Nasal cavity respiratory epithelium epithelial cell of viscerocranial mucosa (primary cell): ENCODE measurements around the gene ARSJ. TPM values are rescaled to one million over a fixed set of nuclear protein-coding genes. Genes with fewer than 3 reads are reported as not detected.

Experiments
- total RNA-seq: library from RNA; depleted of rRNA; stranded (reverse); fragments of >200 nt; gene quantifications from 2 replicates; pipeline ENCODE4 v1.2.3, GENCODE V29; 2014

Gene ARSJ
- 22.2 and 31.0 TPM in 2 replicates for total RNA-seq

GRCh38 chr4:113979148-113979904 lies at the start of gene ARSJ:
TSS of gene ARSJ (minus strand) at chr4:113979647. CDS start at chr4:113978834, 813 bp downstream.

Other genes with a start within 250 kb of the ARSJ start
- gene CAMK2D, start 217.9 kb downstream of the ARSJ start, total RNA-seq: 61.4 and 70.1 TPM in 2 replicates